A549 (cell line): ENCODE measurements around the gene CLDND2. TPM values are rescaled to one million over a fixed set of nuclear protein-coding genes. Genes with fewer than 3 reads are reported as not detected.
A peak's percentile ranks its signal among the peaks of the same experiment; 100 is the strongest.

Source experiments
- ATAC-seq, 2 experiments: fragments of 200-7000 bp in 1 of 2; fragments of >200 bp in 1 of 2; cut with Nextera tagmentation in 1 of 2; cut with Tn5 transposase in 1 of 2; 3 replicates each; pipeline versions ENCODE4 v1.8.0 to v1.9.1; 2018 to 2020; ENCODE audit warnings: mild to moderate bottlenecking in 1 of 2, moderate library complexity in 1 of 2
- CTCF ChIA-PET: fragments of 300-600 bp; sonication (Branson Sonifier 250); formaldehyde crosslinking; extraction: SDS; loops from one replicate; lab custom pipeline; 2021; ENCODE audit warnings: antibody characterized with exemption, inconsistent platforms; lab: Yijun Ruan, JAX
- POLR2A ChIA-PET: fragments of 350-600 bp; formaldehyde crosslinking; extraction: SDS; loops from one replicate; lab custom pipeline; 2021; ENCODE audit warnings: antibody characterized with exemption, inconsistent platforms; lab: Yijun Ruan, JAX
- DNase-seq, 2 experiments: peaks; one replicate each; pipeline versions ENCODE4 v3.0.0 to v3.0.0-alpha.2; 2011 to 2016; ENCODE audit warnings: low read depth in 1 of 2, low spot score in 1 of 2
- FAIRE-seq: peaks from 2 replicates; lab custom pipeline; 2011; peaks lifted over from hg19 to GRCh38; lab: Jason Lieb, UNC
- H3K27ac ChIP-seq, 2 experiments: fragments of >200 bp; sonication (Bioruptor Twin); formaldehyde crosslinking; 3 replicates each; pipeline ENCODE4 v1.5.1; 2016 to 2017
- H3K4me1 ChIP-seq: fragments of >200 bp; sonication (Bioruptor Twin); formaldehyde crosslinking; 3 replicates; pipeline ENCODE4 v1.6.1; 2016
- H3K4me2 ChIP-seq: fragments of >200 bp; sonication (Bioruptor Twin); formaldehyde crosslinking; 3 replicates; pipeline ENCODE4 v1.6.1; 2016
- H3K4me3 ChIP-seq: fragments of >200 bp; sonication (Bioruptor Twin); formaldehyde crosslinking; 3 replicates; pipeline ENCODE4 v1.5.1; 2016
- H3K9me3 ChIP-seq: fragments of >200 bp; sonication (Bioruptor Twin); formaldehyde crosslinking; 3 replicates; pipeline ENCODE4 v1.6.1; 2016
- CBX2 ChIP-seq: fragments of 200-600 bp; sonication (generic); IDR thresholded peaks from 2 replicates; pipeline ENCODE4 v1.6.1; 2016; ENCODE audit warnings: low read depth, mild to moderate bottlenecking, borderline replicate concordance
- CHD2 ChIP-seq: fragments of 150-350 bp; IDR thresholded peaks from 2 replicates; pipeline ENCODE4 v1.6.1; 2014; ENCODE audit warnings: low read length; ENCODE audit not compliant: partially characterized antibody
- EHF ChIP-seq: fragments of 250-450 bp; sonication (Bioruptor Pico); IDR thresholded peaks from 2 replicates; pipeline ENCODE4 v1.5.0; 2020; ENCODE audit warnings: mild to moderate bottlenecking
- EHMT2 ChIP-seq: fragments of 200-600 bp; sonication (generic); IDR thresholded peaks from 2 replicates; pipeline ENCODE4 v1.6.1; 2016; ENCODE audit warnings: antibody characterized with exemption, low read depth, mild to moderate bottlenecking, moderate library complexity
- ELK1 ChIP-seq: fragments of 150-350 bp; IDR thresholded peaks from 2 replicates; pipeline ENCODE4 v1.6.1; 2014; ENCODE audit warnings: low read depth, mild to moderate bottlenecking, low read length
- FOXS1 ChIP-seq: fragments of 250-450 bp; sonication (Bioruptor Pico); IDR thresholded peaks from 2 replicates; pipeline ENCODE4 v1.5.0; 2020; ENCODE audit warnings: mild to moderate bottlenecking, moderate library complexity
- HDAC2 ChIP-seq: fragments of 200-600 bp; sonication (generic); IDR thresholded peaks from 2 replicates; pipeline ENCODE4 v1.6.1; 2016
- JUN ChIP-seq, 2 experiments: fragments of >200 bp; sonication (Bioruptor Twin); formaldehyde crosslinking; IDR thresholded peaks; 2 replicates in 1 of 2; 3 replicates in 1 of 2; pipeline ENCODE4 v1.6.1; 2016 to 2017
- JUNB ChIP-seq: fragments of >200 bp; sonication (Bioruptor Twin); formaldehyde crosslinking; IDR thresholded peaks from 2 replicates; pipeline ENCODE4 v1.6.1; 2016
- KDM1A ChIP-seq: fragments of 200-600 bp; sonication (generic); IDR thresholded peaks from 2 replicates; pipeline ENCODE4 v1.6.1; 2016; ENCODE audit warnings: low read depth, mild to moderate bottlenecking
- MAFK ChIP-seq: fragments of 450-650 bp; IDR thresholded peaks from 2 replicates; pipeline ENCODE4 v1.6.1; 2014; ENCODE audit not compliant: partially characterized antibody
- MAX ChIP-seq: IDR thresholded peaks from 2 replicates; pipeline ENCODE4 v1.6.1; 2012
- NFE2L2 ChIP-seq: fragments of 150-350 bp; conservative IDR thresholded peaks from 2 replicates; pipeline ENCODE4 v1.6.1; 2014; ENCODE audit warnings: low read length
- POLR2A ChIP-seq: IDR thresholded peaks from 2 replicates; pipeline ENCODE4 v1.6.1; 2012; ENCODE audit warnings: mild to moderate bottlenecking, low read length
- POLR2AphosphoS2 ChIP-seq: conservative IDR thresholded peaks from 2 replicates; pipeline ENCODE4 v1.6.1; 2012; ENCODE audit warnings: low read length, improper control_type of control experiment, inconsistent platforms
- SREBF2 ChIP-seq: fragments of 450-650 bp; IDR thresholded peaks from 2 replicates; pipeline ENCODE4 v1.6.1; 2014; ENCODE audit warnings: mild to moderate bottlenecking, moderate library complexity
- TFCP2L1 ChIP-seq: fragments of 250-450 bp; sonication (Bioruptor Pico); IDR thresholded peaks from 2 replicates; pipeline ENCODE4 v1.5.0; 2021; ENCODE audit warnings: mild to moderate bottlenecking
- ZC3H11A ChIP-seq: fragments of 450-650 bp; IDR thresholded peaks from 2 replicates; pipeline ENCODE4 v1.6.1; 2014; ENCODE audit warnings: antibody characterized with exemption, mild to moderate bottlenecking
- ZFP36 ChIP-seq: fragments of 450-650 bp; IDR thresholded peaks from 2 replicates; pipeline ENCODE4 v1.6.1; 2014; ENCODE audit warnings: borderline replicate concordance; ENCODE audit not compliant: partially characterized antibody
- WGBS: methylation state at CpG from one replicate; pipeline ENCODE4 v1.1.6; 2017; ENCODE audit errors: missing lambda C conversion rate; 5-methylcytosine and 5-hydroxymethylcytosine counted together
- polyA plus RNA-seq, 4 experiments: library from polyadenylated mRNA; depleted of rRNA in 3 of 4; stranded (reverse); fragments of >200 nt; fragmentation: RNase III in 1 of 4; extraction: RNeasy Plus Mini Kit Qiagen cat#74134 plus additional on column Dnase treatment in 1 of 4; gene quantifications; 2 replicates in 3 of 4; 3 replicates in 1 of 4; pipeline ENCODE4 v1.2.3, GENCODE V29; 2011 to 2017

CLDND2 gene
- polyA plus RNA-seq, 2 of the 4 experiments (the other 2 are of a cell fraction) = 1.1 to 2.8 TPM

GRCh38 chr19:51391073-51391611, 22.3 kb upstream of the CLDND2 start:
- Histone ChIP-seq H3K4me2 (no peak overlapping the region), H3K27ac (no peak overlapping the region), H3K9me3 (no peaks in the 10 kb centered on the region), H3K4me3 (no peak overlapping the region), H3K4me1 (peaks cover 10% of the 10 kb centered on the region)
- TF ChIP-seq CHD2 = no peak
- TF ChIP-seq ZC3H11A = no peak
- TF ChIP-seq EHMT2 = no peak
- no peak for TF ChIP-seq CBX2
- no peak for TF ChIP-seq POLR2A
- no peak for TF ChIP-seq JUN (IDR thresholded peaks at IDR 0.05)
- TF ChIP-seq EHF = no peak
- FAIRE-seq (no peak), ATAC-seq (no peak), DNase-seq (no peak)
- 67% methylated on average over 8 of the region's 8 CpGs for WGBS
- POLR2A ChIA-PET = interaction anchor here (1.1 kb wide), 1 partner anchor 52 kb away, joined by 3 read pairs; no protein-coding TSS in a partner anchor
- CTCF ChIA-PET = interaction anchor here (1.0 kb wide), 1 partner anchor 123 kb away, joined by 3 read pairs; no protein-coding TSS in a partner anchor

- 85% methylated on average over 8 of the region's 14 CpGs for WGBS
- TF ChIP-seq POLR2A = no peak
- TF ChIP-seq SREBF2 = no peak
- TF ChIP-seq NFE2L2 = no peak
- ChIA-PET POLR2A (no interaction called here), CTCF (interaction anchor here (0.6 to 2.0 kb wide), 3 partner anchors 9 to 275 kb away, joined by 4 to 14 read pairs (median 4); no protein-coding TSS in a partner anchor)
- ATAC-seq (no peak), DNase-seq (no peak), FAIRE-seq (no peak)
- no peaks in the 10 kb centered on the region for H3K9me3 ChIP-seq
- no peak overlapping the region for H3K4me2 ChIP-seq
- peaks cover 3% of the 10 kb centered on the region; the same call in 1 of the 3 replicates for H3K4me1 ChIP-seq
- H3K27ac ChIP-seq = no peak overlapping the region
- no peak overlapping the region for H3K4me3 ChIP-seq
These were observed 20.3 kb upstream of the CLDND2 start for GRCh38 chr19:51389143-51389542.

- Histone ChIP-seq H3K4me1 (no peaks in the 10 kb centered on the region), H3K9me3 (no peaks in the 10 kb centered on the region), H3K27ac (no peak within 1 kb of the TSS), H3K4me3 (no peak within 1 kb of the TSS), H3K4me2 (no peak within 1 kb of the TSS)
- FAIRE-seq (no peak), DNase-seq (no peak), ATAC-seq (no peak; a peak in 1 of 6 replicates)
- CTCF ChIA-PET = interaction anchor here (1.5 to 2.0 kb wide), 2 partner anchors 11 to 21 kb away, joined by 3 to 14 read pairs; no protein-coding TSS in a partner anchor
- 89% methylated on average over 15 of the region's 15 CpGs for WGBS
- POLR2A ChIA-PET = interaction anchor here (0.9 kb wide), 1 partner anchor 48 kb away, joined by 4 read pairs; no protein-coding TSS in a partner anchor
- TF ChIP-seq EHMT2 = no peak
- no peak for TF ChIP-seq ZFP36
- TF ChIP-seq CHD2 = no peak
- TF ChIP-seq ELK1 = no peak
- no peak for TF ChIP-seq JUNB
- no peak for TF ChIP-seq KDM1A
- TF ChIP-seq POLR2AphosphoS2 = no peak
- TF ChIP-seq FOXS1 (CRISPR knock-in tag) = no peak
- TF ChIP-seq MAFK = no peak
- no peak for TF ChIP-seq HDAC2
- no peak for TF ChIP-seq MAX
- TF ChIP-seq CBX2 = no peak
These were observed 19.2 kb upstream of the CLDND2 start, which contains the start of gene LIM2 for GRCh38 chr19:51387924-51388389. Gene LIM2 (minus strand): TSS chr19:51387974. CDS start chr19:51387443, 531 bp downstream.

- ATAC-seq (no peak), DNase-seq (no peak), FAIRE-seq (no peak)
- Histone ChIP-seq H3K4me3 (no peak overlapping the region), H3K4me1 (no peaks in the 10 kb centered on the region), H3K9me3 (no peaks in the 10 kb centered on the region), H3K4me2 (no peak overlapping the region), H3K27ac (no peak overlapping the region)
- TF ChIP-seq POLR2A = 0 out of 2 replicates have a peak, but pooled peaks have one; percentile 8
- no peak for TF ChIP-seq TFCP2L1
- ChIA-PET POLR2A (no interaction called here), CTCF (interaction anchor here (0.8 to 2.0 kb wide), 3 partner anchors 12 to 22 kb away, joined by 3 to 14 read pairs (median 3); no protein-coding TSS in a partner anchor)
- WGBS = 84% methylated on average over 14 of the region's 14 CpGs
These were observed 18.2 kb upstream of the CLDND2 start for GRCh38 chr19:51386882-51387520.
